ENCODE results near the gene MYBPC2.

Gene MYBPC2

DNA sequence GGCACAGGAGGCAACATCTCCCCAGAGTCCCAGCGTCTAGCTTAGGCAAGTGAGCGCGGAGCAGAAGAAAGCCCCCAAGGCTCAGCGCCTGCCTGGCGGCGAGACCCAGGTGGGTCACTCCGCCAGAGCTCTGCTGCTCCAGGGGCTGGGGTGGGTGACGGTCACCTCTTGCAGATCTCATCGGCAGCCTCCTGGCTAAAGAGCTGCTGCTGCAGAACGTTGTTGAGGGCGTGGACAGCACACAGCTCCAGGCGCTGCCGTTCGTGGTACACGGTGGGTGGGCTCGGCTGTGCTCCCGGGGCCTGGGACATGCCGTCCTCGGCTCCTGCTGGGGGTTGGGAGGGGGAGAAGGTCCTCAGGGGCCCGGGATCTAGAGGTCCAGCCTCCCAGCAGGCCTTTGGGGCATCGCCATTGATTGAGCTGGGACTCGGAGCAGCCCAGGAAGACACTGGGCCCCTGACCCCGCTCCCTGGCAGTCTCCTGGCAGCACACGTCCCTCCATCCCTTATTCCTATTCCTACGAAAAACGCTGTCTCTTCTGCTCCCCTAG, 77.5 kb downstream of the MYBPC2 start:
- TF ChIP-seq, protein P1, sequence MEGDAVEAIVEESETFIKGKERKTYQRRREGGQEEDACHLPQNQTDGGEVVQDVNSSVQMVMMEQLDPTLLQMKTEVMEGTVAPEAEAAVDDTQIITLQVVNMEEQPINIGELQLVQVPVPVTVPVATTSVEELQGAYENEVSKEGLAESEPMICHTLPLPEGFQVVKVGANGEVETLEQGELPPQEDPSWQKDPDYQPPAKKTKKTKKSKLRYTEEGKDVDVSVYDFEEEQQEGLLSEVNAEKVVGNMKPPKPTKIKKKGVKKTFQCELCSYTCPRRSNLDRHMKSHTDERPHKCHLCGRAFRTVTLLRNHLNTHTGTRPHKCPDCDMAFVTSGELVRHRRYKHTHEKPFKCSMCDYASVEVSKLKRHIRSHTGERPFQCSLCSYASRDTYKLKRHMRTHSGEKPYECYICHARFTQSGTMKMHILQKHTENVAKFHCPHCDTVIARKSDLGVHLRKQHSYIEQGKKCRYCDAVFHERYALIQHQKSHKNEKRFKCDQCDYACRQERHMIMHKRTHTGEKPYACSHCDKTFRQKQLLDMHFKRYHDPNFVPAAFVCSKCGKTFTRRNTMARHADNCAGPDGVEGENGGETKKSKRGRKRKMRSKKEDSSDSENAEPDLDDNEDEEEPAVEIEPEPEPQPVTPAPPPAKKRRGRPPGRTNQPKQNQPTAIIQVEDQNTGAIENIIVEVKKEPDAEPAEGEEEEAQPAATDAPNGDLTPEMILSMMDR (IDR thresholded peaks at IDR 0.05) = no peak
- Histone ChIP-seq H3K4me3 (peak overlapping the region; percentile 89), H3K27ac (peak overlapping the region in 1 of 2 donors; percentile 85)
- DNase-seq (ENCODE audit: low spot score) = no peak

DNA sequence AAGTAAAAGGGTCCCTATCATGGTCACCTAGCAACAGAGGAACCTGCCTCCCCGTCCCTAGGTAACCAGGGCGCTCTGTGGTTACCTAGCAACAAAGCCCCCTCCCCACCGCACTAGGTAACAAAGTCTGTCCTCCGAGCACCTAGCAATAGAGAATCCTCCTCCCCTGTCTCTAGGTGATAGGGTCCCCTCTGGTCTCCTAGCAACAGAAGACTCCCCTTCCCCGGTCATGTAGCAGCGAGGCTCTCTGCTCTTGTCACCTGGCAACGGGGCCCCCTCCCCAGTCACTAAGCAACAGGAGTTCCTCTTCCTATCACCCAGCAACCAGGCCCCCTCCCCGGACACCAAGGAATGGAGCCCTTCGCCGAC, 78.0 kb downstream of the MYBPC2 start:
- TF ChIP-seq, protein P1 (IDR thresholded peaks at IDR 0.05) = no peak
- no peak for DNase-seq (ENCODE audit: low spot score)
- Histone ChIP-seq H3K27ac (peak overlapping the region; percentile 67 to 85), H3K4me3 (peak overlapping the region; percentile 89)

DNA sequence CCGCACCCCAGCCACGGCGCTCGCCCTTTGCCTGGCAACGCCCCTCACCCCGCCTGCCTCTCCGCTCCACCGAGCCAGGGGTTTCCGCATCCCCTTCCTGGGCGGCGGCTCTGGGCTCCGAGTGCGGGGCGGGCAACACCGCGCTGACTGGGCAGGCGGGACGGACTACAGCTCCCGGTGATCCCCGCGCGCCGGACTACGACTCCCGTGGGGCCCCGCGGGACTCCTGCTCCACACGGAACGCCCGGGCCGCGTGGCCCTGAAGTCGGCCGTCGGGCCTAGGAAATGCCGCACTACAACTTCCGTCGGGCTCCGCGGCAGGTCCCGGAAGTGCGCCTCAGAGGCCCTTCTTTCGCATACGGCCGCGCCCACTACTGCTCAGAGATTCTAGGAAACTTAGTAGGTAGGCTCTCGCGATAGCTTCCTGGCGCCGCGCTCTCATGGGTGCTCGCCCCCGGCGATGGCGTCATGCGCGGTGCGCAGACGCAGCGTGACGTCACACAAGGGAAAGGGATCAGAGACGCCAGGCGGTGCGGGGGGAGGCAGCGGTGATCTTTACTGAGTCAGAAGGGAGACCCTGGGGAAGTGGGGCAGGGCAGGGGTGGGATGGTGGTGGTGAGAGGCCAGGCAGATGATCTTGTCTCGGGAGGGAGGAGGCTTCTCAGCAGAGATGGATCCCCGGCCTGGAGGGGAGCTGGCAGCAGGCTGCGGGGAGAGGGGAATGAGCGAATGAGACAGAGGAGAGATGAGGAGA, 78.6 kb downstream of the MYBPC2 start, which contains the start of gene JOSD2:
Gene JOSD2 (minus strand): TSS at position 123 of the 754 bp plus-strand sequence. CDS start 760 bp downstream, outside the sequence.
- peak; percentile 99 for DNase-seq (ENCODE audit: low spot score)
- Histone ChIP-seq H3K27ac (peak within 1 kb of the TSS; percentile 67 to 85), H3K4me3 (peak within 1 kb of the TSS; percentile 89)
- TF ChIP-seq, protein P1 (IDR thresholded peaks at IDR 0.05) = no peak

DNA sequence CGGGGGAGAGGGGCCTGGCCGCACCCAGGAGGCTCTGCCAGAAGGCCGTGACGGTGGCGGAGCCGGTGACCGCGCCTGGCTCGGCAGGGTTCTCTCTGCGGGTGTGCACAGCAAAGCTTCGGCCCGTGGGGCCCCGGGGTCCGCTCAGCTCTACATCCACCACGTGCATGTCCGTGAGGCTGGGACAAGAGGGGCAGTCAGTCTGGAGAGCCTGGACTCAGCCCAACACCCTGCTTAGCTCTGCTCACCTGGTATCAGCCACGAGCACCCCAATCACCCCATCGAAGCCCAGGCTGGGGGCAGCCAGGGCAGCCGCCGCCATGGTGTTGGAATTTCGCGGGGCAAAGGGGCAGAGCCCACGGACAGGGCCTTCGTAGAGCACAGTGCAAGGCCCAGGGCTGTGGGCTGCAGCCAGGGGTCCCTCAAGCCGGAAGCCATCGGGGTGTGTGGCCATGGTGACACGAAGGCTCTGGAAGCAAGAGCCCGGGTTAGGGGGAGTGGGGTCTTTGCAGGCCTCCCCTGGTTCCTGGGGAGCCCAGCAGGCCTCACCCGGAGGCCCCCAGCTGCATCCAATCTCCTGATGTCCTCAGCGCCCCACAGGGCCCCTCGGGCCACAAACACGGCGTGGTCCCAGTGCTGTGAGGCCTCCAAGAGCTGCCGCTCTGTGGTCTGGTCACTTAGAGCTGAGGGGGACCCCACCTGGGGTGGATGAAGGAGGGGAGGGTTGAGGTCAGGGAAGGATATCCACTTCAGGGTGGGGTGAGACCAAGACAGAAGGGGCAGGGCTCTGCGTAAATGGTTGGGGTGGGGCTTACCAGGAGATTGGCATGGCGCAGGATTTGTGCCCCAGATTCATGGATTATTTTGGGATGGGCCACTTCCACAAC, 79.7 kb downstream of the MYBPC2 start:
- TF ChIP-seq, protein P1 (IDR thresholded peaks at IDR 0.05) = no peak
- Histone ChIP-seq H3K4me3 (no peak overlapping the region), H3K27ac (no peak overlapping the region)
- DNase-seq (ENCODE audit: low spot score) = no peak

DNA sequence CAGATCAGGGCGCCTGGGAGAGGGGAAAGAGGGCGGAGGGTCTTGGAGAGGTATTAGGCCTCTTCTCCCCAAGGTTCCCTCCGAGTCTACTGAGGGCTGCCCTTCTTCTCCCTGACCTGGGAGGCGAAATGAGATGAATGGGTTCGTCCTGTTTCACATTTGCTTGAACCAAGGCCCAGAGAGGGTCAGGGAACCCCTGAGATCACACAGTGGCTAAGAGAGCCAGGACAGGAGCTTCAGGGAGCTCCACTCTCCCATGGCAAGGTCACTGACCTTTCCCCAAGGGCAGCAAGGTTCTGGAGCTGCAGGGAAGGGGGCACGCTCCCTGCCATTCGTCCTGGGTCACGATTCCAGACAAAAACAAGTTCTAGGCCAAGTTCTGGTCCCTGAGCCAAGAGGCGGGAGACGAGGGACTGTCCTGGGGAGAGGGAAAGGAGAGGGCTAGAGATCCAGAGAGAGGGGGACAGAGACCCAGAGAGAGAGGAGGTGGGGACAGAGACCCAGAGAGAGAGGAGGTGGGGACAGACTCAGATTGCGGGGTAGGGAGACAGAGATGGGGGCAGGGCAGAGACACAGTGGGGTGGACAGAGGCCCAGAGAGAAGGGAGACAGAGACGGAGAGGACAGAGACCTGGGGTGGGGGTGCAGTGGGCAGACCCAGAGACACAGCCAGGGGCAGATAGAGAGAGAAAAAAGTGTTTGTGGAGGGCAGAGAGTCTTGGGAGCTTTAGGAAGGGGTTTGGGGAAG, 80.5 kb downstream of the MYBPC2 start:
- no peak for DNase-seq (ENCODE audit: low spot score)
- Histone ChIP-seq H3K27ac (no peak overlapping the region), H3K4me3 (no peak overlapping the region)
- TF ChIP-seq, protein P1 (IDR thresholded peaks at IDR 0.05) = no peak

DNA sequence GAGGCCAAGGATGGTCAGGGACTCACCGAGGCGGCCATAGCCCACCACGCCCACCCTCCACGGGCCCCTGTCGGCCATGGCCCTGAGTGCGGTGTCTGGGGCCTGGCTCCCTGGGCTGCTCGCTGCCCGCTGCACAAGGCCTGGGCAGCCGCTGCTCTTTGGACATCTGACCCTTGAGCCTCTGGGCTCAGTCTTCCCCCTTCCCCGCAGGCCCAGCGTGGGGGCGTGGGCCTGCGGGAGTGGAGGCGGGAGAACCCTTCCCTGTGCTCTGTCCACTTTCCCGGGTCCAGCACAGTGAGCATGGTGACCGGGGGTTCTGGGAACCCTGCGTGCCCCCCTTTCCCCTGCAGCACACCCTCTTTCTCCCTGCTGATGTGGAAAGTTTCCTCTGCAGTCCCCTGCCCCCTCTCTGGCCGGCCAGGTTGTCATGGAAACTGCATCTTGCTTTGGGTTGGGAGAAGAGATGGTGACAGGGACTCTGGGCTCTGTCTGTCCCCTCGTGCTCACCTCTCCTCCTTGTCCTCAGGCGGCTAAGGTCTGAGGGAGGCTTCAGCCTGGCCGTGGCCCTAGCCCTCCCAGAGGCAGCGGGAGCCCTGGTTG, 81.2 kb downstream of the MYBPC2 start, which contains the start of gene ASPDH:
Gene ASPDH (minus strand): TSS at position 168 of the 600 bp plus-strand sequence. CDS start 90 bp downstream, at position 78.
- Histone ChIP-seq H3K4me3 (no peak within 1 kb of the TSS), H3K27ac (no peak within 1 kb of the TSS)
- TF ChIP-seq, protein P1 (IDR thresholded peaks at IDR 0.05) = no peak
- DNase-seq (ENCODE audit: low spot score) = no peak
